Thoracic aorta (tissue), 2 donors: Measurements from ENCODE around the gene BCL11A. TPM values are rescaled to one million over a fixed set of nuclear protein-coding genes. Genes with fewer than 3 reads are reported as not detected.

Experiments
- ATAC-seq: fragments of 150-250 bp; one replicate; pipeline ENCODE4 v1.8.0; 2017; ENCODE audit warnings: low read depth; ENCODE audit not compliant: insufficient number of reproducible peaks, low FRiP score
- DNase-seq: peaks from one replicate; pipeline ENCODE4 v3.0.0-alpha.2; 2020; ENCODE audit warnings: low spot score
- H3K27ac ChIP-seq, 2 donors: fragments of 200-600 bp; sonication (generic); 1 replicate in 1 of 2; 2 replicates in 1 of 2; pipeline ENCODE4 v1.5.1; 2016; ENCODE audit warnings: mild to moderate bottlenecking in 2 of 2, moderate library complexity in 2 of 2
- H3K27me3 ChIP-seq: fragments of 200-600 bp; sonication (generic); replicated peaks from 2 replicates; pipeline ENCODE4 v1.6.0; 2016; ENCODE audit warnings: mild to moderate bottlenecking; ENCODE audit not compliant: insufficient read depth
- H3K36me3 ChIP-seq: fragments of 200-600 bp; sonication (generic); one replicate; pipeline ENCODE4 v1.5.1; 2016
- H3K4me1 ChIP-seq, 2 donors: fragments of 200-600 bp; sonication (generic); 1 replicate in 1 of 2; 2 replicates in 1 of 2; pipeline versions ENCODE4 v1.5.1 to v1.6.0; 2016; ENCODE audit warnings: low read depth in 2 of 2, mild to moderate bottlenecking in 1 of 2; ENCODE audit not compliant: control insufficient read depth in 1 of 2
- H3K4me3 ChIP-seq: fragments of 200-600 bp; sonication (generic); 2 replicates; pipeline ENCODE4 v1.5.1; 2016; ENCODE audit warnings: mild to moderate bottlenecking
- H3K9me3 ChIP-seq: fragments of 200-600 bp; sonication (generic); 2 replicates; pipeline ENCODE4 v1.5.1; 2016
- CTCF ChIP-seq: fragments of 200-600 bp; sonication (generic); IDR thresholded peaks from one replicate; pipeline ENCODE4 v1.5.1; 2019; ENCODE audit warnings: antibody characterized with exemption
- total RNA-seq, 2 donors: library from RNA; depleted of rRNA; stranded (reverse); fragments of >200 nt; gene quantifications; one replicate each; pipeline versions ENCODE4 v1.1.0 to v1.2.3, GENCODE V29; 2016

The BCL11A gene
- total RNA-seq, 2 donors from 2014 or later: 0.41 to 0.99 TPM

- Histone ChIP-seq H3K4me1 (no peaks in the 10 kb centered on the region), H3K9me3 (no peaks in the 10 kb centered on the region), H3K4me3 (no peak overlapping the region), H3K27ac (no peak overlapping the region), H3K36me3 (no peaks in the 10 kb centered on the region), H3K27me3 (no peaks in the 10 kb centered on the region)
- ATAC-seq (no peak), DNase-seq (no peak)
- no peak for TF ChIP-seq CTCF
Measured at GRCh38 chr2:60499651-60500265, 53.7 kb downstream of the BCL11A start.

GRCh38 chr2:60498816-60499429, 54.5 kb downstream of the BCL11A start:
- DNase-seq: no peak
- Histone ChIP-seq H3K27ac (no peak overlapping the region), H3K9me3 (no peaks in the 10 kb centered on the region), H3K4me3 (no peak overlapping the region), H3K36me3 (no peaks in the 10 kb centered on the region), H3K4me1 (no peaks in the 10 kb centered on the region), H3K27me3 (no peaks in the 10 kb centered on the region)
- ATAC-seq: no peak
- no peak for TF ChIP-seq CTCF

GRCh38 chr2:60498127-60498815, 55.2 kb downstream of the BCL11A start:
- no peak overlapping the region for H3K27ac ChIP-seq
- no peak overlapping the region for H3K4me3 ChIP-seq
- no peak for TF ChIP-seq CTCF
- no peaks in the 10 kb centered on the region for H3K27me3 ChIP-seq
- DNase-seq: no peak
- ATAC-seq: no peak
- no peaks in the 10 kb centered on the region for H3K9me3 ChIP-seq
- H3K36me3 ChIP-seq: no peaks in the 10 kb centered on the region
- H3K4me1 ChIP-seq: no peaks in the 10 kb centered on the region

GRCh38 chr2:60497500-60497899, 56.0 kb downstream of the BCL11A start:
- Histone ChIP-seq H3K27ac (no peak overlapping the region), H3K4me1 (no peaks in the 10 kb centered on the region), H3K9me3 (no peaks in the 10 kb centered on the region), H3K4me3 (no peak overlapping the region), H3K27me3 (no peaks in the 10 kb centered on the region), H3K36me3 (no peaks in the 10 kb centered on the region)
- ATAC-seq (no peak), DNase-seq (no peak)
- TF ChIP-seq CTCF: no peak

GRCh38 chr2:60496956-60497355, 56.5 kb downstream of the BCL11A start:
- no peaks in the 10 kb centered on the region for H3K36me3 ChIP-seq
- H3K27me3 ChIP-seq: no peaks in the 10 kb centered on the region
- no peak overlapping the region for H3K27ac ChIP-seq
- H3K4me1 ChIP-seq: no peaks in the 10 kb centered on the region
- no peak overlapping the region for H3K4me3 ChIP-seq
- ATAC-seq (no peak), DNase-seq (no peak)
- H3K9me3 ChIP-seq: no peaks in the 10 kb centered on the region
- TF ChIP-seq CTCF: no peak
